AG09319 (cell line): Measurements from ENCODE around the gene KISS1.

Experiments used
- DNase-seq: peaks from one replicate; pipeline ENCODE4 v3.0.0-alpha.2; 2010; ENCODE audit warnings: low read depth; ENCODE audit errors: extremely low read depth
- TF ChIP-seq, protein P1 (sequence below): IDR thresholded peaks from 2 replicates; pipeline ENCODE4 v1.5.1; 2011; ENCODE audit warnings: low read depth, mild to moderate bottlenecking, inconsistent platforms, low read length, moderate library complexity

KISS1 gene

DNA sequence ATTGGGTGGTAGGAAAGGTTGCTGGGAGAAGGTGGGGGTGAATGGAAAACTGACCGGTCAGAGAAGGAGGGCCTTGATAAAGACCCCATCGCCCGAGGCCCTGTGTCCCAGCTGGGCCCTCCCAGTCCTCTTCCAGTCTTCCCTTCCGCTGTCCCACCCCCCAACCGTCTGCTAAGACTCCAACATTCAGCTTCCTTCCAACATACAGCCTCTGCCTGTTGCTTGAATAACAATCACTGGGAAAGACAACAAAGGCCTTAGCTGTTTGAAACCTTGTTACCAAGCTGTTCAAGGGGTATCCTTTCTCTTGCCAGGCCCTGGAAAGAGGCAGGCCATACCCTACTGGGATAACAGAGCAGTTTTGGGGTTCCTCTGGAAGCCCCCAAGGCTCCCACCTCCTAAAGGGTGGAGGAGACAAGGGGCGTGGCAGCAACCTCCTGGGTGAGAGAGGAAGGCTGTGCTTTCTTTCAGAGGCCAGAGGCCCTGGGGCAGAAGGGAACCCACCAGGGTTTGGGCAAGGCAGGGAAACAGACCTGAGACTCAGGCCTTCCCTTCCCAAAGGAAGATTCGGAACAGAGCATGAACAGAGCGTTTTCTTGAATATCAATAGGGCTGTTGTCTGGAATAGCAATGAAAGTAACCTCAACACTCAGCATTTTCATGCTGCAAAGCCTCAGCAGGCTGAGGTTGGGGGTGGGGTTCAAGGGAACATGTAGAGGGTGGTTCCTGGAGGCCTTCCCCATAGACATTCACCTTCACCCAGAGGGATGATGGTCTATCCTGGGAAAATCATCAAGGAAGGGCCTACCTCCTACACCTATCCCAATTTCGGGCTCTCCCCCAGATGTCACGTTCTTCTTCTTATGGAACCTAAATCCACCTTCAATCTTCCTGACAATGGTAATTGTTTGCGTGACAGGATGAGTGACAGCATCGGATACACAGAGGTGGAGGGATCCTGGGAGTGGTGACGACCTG is 48.6 kb downstream of the KISS1 start:
- TF ChIP-seq, protein P1, sequence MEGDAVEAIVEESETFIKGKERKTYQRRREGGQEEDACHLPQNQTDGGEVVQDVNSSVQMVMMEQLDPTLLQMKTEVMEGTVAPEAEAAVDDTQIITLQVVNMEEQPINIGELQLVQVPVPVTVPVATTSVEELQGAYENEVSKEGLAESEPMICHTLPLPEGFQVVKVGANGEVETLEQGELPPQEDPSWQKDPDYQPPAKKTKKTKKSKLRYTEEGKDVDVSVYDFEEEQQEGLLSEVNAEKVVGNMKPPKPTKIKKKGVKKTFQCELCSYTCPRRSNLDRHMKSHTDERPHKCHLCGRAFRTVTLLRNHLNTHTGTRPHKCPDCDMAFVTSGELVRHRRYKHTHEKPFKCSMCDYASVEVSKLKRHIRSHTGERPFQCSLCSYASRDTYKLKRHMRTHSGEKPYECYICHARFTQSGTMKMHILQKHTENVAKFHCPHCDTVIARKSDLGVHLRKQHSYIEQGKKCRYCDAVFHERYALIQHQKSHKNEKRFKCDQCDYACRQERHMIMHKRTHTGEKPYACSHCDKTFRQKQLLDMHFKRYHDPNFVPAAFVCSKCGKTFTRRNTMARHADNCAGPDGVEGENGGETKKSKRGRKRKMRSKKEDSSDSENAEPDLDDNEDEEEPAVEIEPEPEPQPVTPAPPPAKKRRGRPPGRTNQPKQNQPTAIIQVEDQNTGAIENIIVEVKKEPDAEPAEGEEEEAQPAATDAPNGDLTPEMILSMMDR: no peak
- DNase-seq: no peak

DNA sequence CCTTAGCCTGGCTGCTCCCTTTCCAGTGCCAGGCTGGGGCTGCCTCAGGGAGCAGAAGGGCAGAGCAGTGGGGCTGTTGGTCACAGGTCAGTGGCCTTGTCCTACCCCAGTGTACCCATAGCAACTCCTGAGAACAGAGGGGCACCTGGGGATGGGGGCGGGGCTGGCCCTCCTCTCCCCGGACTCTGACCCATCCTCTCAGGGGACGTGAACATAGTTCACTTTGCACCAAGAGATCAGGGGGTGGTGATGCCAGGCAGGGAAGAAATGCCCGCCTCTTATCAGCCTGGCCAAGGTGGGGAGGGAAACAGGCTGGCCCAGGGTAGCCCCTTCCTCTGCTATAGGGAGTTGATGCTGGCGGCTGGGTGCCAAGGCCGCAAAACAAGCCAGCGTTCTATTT is 49.3 kb downstream of the KISS1 start:
- no peak for DNase-seq
- TF ChIP-seq, protein P1: no peak

DNA sequence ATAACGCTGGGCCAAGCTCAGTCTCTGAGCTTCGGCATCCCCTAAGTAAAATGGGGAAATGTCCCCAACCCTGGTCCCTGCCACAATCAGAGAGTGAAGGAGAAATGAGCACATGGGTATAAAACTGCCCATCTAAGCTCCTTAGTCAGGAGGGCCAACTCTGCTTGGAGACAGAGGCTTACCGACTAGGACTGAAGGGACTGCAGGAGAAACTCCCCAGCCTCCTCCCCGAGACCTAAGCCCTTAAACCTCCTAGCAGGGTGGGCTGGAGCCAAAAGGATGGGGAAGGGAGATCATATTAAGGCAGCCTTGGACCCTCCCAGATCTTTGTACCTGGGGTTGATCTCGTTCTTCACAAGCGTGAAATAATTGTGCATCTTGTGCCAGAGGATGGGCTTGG is 50.0 kb downstream of the KISS1 start:
- TF ChIP-seq, protein P1: no peak
- DNase-seq: no peak

DNA sequence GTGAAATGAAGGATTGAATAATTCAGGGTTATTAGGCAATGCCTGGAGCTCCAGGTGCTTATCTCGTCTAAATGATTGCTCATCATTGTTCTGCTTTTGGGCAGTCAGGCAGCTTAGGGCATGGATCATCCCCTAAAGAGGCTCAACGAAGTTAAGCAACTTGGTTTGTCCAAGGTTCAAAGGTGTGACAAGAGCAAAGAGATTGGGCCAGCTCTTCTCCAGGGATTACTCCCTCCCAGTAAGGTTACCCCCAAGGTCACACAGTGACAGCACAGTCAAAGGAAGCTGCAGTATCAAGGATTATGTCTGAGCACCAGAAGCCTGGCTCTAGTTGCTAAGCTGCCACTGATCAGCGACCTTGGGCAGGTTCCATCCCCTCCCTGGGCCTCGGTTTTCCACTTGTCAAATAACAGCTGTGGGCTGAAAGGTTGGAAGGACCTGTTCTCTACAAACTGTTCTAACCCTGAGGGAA is 51.2 kb downstream of the KISS1 start:
- TF ChIP-seq, protein P1: no peak
- DNase-seq: no peak

DNA sequence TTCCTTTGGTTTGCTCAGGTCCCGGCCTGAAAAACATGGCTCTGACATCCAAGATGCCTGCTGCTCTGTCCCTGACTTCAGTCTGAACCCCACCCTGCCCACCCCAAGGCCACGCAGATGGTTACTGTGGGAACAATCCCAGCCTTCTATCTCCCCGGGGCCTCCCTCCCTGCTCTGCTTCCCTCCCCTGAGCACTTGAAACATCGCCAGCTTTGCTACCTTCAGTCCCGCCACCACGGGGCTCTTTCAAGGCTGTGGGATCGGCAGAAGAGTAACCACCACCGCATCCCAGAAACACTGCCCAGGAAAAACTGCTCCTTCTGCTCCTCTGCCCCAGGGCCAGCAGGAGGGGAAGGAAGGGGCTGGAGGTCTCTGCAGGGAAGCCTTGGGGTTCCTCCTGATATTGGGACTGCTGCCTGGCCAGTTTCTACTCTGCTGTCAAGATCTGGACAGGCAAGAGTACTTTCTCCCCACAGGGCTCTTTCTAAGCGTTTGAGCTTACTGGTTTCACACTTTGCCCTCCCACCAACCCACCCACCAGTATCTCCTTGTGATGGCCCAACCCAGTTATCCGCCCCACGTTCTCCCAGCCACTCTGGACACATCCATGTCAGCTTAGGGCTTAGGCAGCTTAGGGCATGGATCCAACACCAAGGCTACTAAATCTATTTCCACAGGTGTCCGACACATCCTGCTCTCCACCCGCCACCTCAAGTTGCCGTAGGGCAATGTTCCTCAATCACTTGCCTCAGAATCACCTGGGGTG is 52.8 kb downstream of the KISS1 start:
- no peak for DNase-seq
- TF ChIP-seq, protein P1: no peak

DNA sequence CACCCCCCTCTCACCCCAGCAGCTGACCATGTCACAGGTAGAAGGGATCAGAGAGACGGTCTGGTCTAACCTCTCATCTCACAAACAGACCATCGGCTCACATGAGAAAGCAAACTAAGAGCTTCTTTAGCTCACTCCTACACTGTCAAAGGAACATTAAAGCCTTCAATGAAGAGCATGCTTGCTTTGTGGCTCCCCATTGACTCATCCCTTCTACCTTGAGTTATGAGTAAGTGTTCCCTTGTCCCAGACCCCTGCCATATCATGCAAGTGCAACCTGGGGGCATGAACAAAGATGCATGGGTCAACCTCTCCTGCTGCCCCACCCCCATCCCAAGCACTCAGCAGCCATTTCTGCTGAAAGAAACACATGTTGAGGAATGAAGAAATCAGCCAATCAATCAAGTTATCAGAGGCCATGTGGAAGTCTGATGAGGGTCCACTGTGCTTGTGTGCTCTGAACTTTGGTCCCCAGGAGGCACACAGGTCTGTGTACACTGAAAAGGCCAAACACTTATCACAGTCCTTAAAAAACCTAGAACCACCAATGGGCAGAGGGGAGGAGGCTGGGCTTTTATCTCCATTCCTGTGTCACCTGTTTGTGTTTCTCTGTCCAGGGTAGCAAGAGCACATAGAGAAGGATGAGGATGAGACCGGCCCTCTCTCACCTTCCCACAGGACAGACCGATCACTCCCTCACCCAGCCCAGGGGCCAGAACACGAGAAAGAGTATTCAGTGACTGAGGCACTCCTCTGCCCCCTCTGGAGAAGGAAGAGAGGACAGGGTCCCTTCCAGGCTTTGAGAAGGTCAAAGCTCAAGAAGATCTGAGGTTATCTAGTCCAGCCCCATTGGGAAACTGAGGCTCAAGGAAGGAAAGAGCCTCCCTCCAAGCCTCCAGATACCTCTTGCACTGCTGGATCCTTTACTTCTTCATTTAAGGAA is 54.0 kb downstream of the KISS1 start:
- DNase-seq: no peak
- TF ChIP-seq, protein P1: no peak
